NCI-H2107 (cell line): Measurements from ENCODE around the gene EMC1.
A peak's percentile ranks its signal among the peaks of the same experiment; 100 is the strongest.
"Not testable (repeated sequence)": the region's sequence is repeated elsewhere in the genome, so short reads cannot be mapped to it uniquely, and the experiment has no call there.

ENCODE experiments used
- DNase-seq: peaks from one replicate; lab custom pipeline; 2025; lab: John Stamatoyannopoulos, UW

The EMC1 gene

GRCh38 chr1:19216585-19216984 is 34.7 kb downstream of the EMC1 start:
- not testable (repeated sequence) for DNase-seq

- DNase-seq: no peak
Observed at GRCh38 chr1:19213580-19213979, 37.7 kb downstream of the EMC1 start.

GRCh38 chr1:19212167-19212566 is 39.2 kb downstream of the EMC1 start:
- DNase-seq: no peak

GRCh38 chr1:19210772-19211549 is 40.4 kb downstream of the EMC1 start:
- no peak for DNase-seq

GRCh38 chr1:19209990-19210771 is 41.1 kb downstream of the EMC1 start, which contains the start of gene UBR4:
Gene UBR4 (minus strand): TSS chr1:19210266. CDS start chr1:19210248, 18 bp downstream.
- DNase-seq: peak; percentile 95

- DNase-seq: no peak
Observed at GRCh38 chr1:19209439-19209989, 41.8 kb downstream of the EMC1 start.

GRCh38 chr1:19208710-19209438 is 42.5 kb downstream of the EMC1 start:
- no peak for DNase-seq

- no peak for DNase-seq
Observed at GRCh38 chr1:19206947-19207346, 44.4 kb downstream of the EMC1 start.

GRCh38 chr1:19205845-19206244 is 45.5 kb downstream of the EMC1 start:
- DNase-seq: no peak

- no peak for DNase-seq
Observed at GRCh38 chr1:19205403-19205802, 45.9 kb downstream of the EMC1 start.

GRCh38 chr1:19204446-19205266 is 46.7 kb downstream of the EMC1 start:
- no peak for DNase-seq

GRCh38 chr1:19203440-19203839 is 47.9 kb downstream of the EMC1 start:
- no peak for DNase-seq

- no peak for DNase-seq
Observed at GRCh38 chr1:19202396-19202795, 48.9 kb downstream of the EMC1 start.

- DNase-seq: no peak
Observed at GRCh38 chr1:19199969-19200604, 51.2 kb downstream of the EMC1 start.

- DNase-seq: no peak
Observed at GRCh38 chr1:19199329-19199968, 51.9 kb downstream of the EMC1 start.

- DNase-seq: no peak
Observed at GRCh38 chr1:19198820-19199219, 52.5 kb downstream of the EMC1 start.

GRCh38 chr1:19197845-19198244 is 53.5 kb downstream of the EMC1 start:
- no peak for DNase-seq

- no peak for DNase-seq
Observed at GRCh38 chr1:19196331-19196730, 55.0 kb downstream of the EMC1 start.

GRCh38 chr1:19193004-19193403 is 58.3 kb downstream of the EMC1 start:
- no peak for DNase-seq

GRCh38 chr1:19191811-19192210 is 59.5 kb downstream of the EMC1 start:
- no peak for DNase-seq
